K562 (cell line): ENCODE data around the gene VPS18. TPM values are rescaled to one million over a fixed set of nuclear protein-coding genes. Genes with fewer than 3 reads are reported as not detected.

Experiments
- TEAD1 ChIP-seq, 2 experiments: fragments of 450-650 bp in 1 of 2; sonication (generic) in 1 of 2; formaldehyde crosslinking; IDR thresholded peaks; 2 replicates each; pipeline versions ENCODE4 v1.4.0 to v1.8.0; 2020 to 2022; ENCODE audit warnings: mild to moderate bottlenecking in 2 of 2, missing genetic modification reagents in 1 of 2
- TSC22D4 ChIP-seq: fragments of 450-650 bp; IDR thresholded peaks from 2 replicates; pipeline ENCODE4 v1.6.1; 2016; ENCODE audit warnings: missing genetic modification characterization, missing biosample characterization, control low read depth
- ZBTB40 ChIP-seq, 2 experiments: fragments of 450-650 bp in 1 of 2; sonication (generic) in 1 of 2; formaldehyde crosslinking in 1 of 2; IDR thresholded peaks; 2 replicates each; pipeline versions ENCODE4 v1.7.1 to v1.9.0; 2016 to 2022; ENCODE audit warnings: inconsistent platforms in 1 of 2, mild to moderate bottlenecking in 1 of 2, missing genetic modification reagents in 1 of 2
- ZNF318 ChIP-seq, 2 experiments: fragments of 450-650 bp; IDR thresholded peaks; 2 replicates each; pipeline ENCODE4 v1.6.1; 2016; ENCODE audit warnings: mild to moderate bottlenecking in 2 of 2, borderline replicate concordance in 1 of 2, low read depth in 1 of 2, moderate library complexity in 1 of 2
- ZNF780A ChIP-seq: fragments of 250-450 bp; sonication (Bioruptor Pico); IDR thresholded peaks from 2 replicates; pipeline ENCODE4 v1.5.0; 2021; ENCODE audit warnings: mild to moderate bottlenecking
- polyA plus RNA-seq, 8 experiments: library from polyadenylated mRNA; depleted of rRNA in 4 of 8; stranded (reverse) in 5 of 8; unstranded in 3 of 8; fragments of >200 nt; fragmentation: Nextera tagmentation in 2 of 8; fragmentation: Illumina TruSeq in 1 of 8; extraction: Ambion mirVana in 2 of 8; extraction: Trizol in 1 of 8; gene quantifications; 2 replicates each; pipeline versions ENCODE4 v1.2.1 to v1.2.3, GENCODE V29; 2011 to 2014; ENCODE audit warnings: inconsistent platforms in 1 of 8, missing spikeins in 1 of 8
- total RNA-seq, 7 experiments: library from RNA; depleted of rRNA in 6 of 7; stranded (reverse); fragments of >200 nt in 6 of 7; fragmentation: Illumina TruSeq in 2 of 7; extraction: Trizol in 2 of 7; gene quantifications; 2 replicates each; pipeline versions ENCODE4 v1.2.1 to v1.2.3, GENCODE V29; 2011 to 2021; ENCODE audit warnings: low replicate concordance in 1 of 7

VPS18 gene
- total and polyA plus RNA-seq, 9 of the 15 experiments (the other 6 are each of a cell fraction or from before 2014, with no cell fraction given): 0.73 to 19.9 (median 8.5) TPM

- TF ChIP-seq ZNF318 (IDR thresholded peaks at IDR 0.05; ENCODE audit: borderline replicate concordance in 1 of 2, low read depth in 1 of 2): no peak
- no peak for TF ChIP-seq TSC22D4 (tag)
- TF ChIP-seq ZNF780A (CRISPR knock-in tag): no peak
- TF ChIP-seq ZBTB40 (IDR thresholded peaks at IDR 0.05): peak; percentile 53; the same call in 1 of the 2 replicates
- no peak for TF ChIP-seq ZBTB40 (CRISPR knock-in tag; IDR thresholded peaks at IDR 0.05)
- TF ChIP-seq TEAD1 (CRISPR knock-in tag; IDR thresholded peaks at IDR 0.05): peak in 1 of 2 experiments; percentile 81; a peak in 1 of 4 replicates
Observed at GRCh38 chr15:40930430-40931299, 36.4 kb downstream of the VPS18 start (continued).
